Upper lobe of left lung (tissue), 4 donors: ENCODE results near the gene TCF7L1.

ENCODE experiments used
- EP300 ChIP-seq, 4 donors: sonication (generic); formaldehyde crosslinking; IDR thresholded peaks; one replicate each; pipeline ENCODE4 v1.5.1; 2017; ENCODE audit warnings: antibody characterized with exemption in 4 of 4, control low read depth in 2 of 4
- POLR2A ChIP-seq, 4 donors: fragments of 450-650 bp; IDR thresholded peaks; one replicate each; pipeline ENCODE4 v1.5.1; 2016 to 2017; ENCODE audit warnings: antibody characterized with exemption in 4 of 4, mild to moderate bottlenecking in 2 of 4
- POLR2AphosphoS5 ChIP-seq, 2 donors: sonication (generic); formaldehyde crosslinking; IDR thresholded peaks; one replicate each; pipeline ENCODE4 v1.5.1; 2017; ENCODE audit warnings: antibody characterized with exemption in 2 of 2
- TF ChIP-seq, protein P1 (sequence below), 6 experiments: fragments of 450-650 bp in 4 of 6; fragments of 200-600 bp in 2 of 6; sonication (generic) in 2 of 6; IDR thresholded peaks; one replicate each; pipeline ENCODE4 v1.5.1; 2016 to 2019; ENCODE audit warnings: antibody characterized with exemption in 6 of 6

DNA sequence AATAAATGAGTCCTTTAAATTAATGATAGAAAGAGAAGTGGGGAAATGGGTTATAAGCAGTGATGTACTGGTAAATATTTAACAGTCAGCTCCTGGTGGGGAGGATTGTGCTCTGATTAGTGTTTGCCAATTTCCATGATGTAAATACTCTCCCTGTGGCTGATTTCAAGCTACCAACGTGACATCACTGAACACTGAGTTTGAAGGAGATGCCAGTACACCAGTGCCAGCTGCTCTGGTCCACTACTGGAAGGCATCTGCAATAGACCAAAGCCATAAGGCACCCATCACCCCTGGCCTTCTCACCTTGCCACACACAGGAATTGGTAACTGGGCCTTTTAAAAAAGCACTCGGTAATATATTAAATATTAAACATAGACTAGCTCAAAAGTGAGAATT lies 116.9 kb downstream of the TCF7L1 start:
- TF ChIP-seq POLR2A (IDR thresholded peaks at IDR 0.05) = no peak
- TF ChIP-seq, protein P1, sequence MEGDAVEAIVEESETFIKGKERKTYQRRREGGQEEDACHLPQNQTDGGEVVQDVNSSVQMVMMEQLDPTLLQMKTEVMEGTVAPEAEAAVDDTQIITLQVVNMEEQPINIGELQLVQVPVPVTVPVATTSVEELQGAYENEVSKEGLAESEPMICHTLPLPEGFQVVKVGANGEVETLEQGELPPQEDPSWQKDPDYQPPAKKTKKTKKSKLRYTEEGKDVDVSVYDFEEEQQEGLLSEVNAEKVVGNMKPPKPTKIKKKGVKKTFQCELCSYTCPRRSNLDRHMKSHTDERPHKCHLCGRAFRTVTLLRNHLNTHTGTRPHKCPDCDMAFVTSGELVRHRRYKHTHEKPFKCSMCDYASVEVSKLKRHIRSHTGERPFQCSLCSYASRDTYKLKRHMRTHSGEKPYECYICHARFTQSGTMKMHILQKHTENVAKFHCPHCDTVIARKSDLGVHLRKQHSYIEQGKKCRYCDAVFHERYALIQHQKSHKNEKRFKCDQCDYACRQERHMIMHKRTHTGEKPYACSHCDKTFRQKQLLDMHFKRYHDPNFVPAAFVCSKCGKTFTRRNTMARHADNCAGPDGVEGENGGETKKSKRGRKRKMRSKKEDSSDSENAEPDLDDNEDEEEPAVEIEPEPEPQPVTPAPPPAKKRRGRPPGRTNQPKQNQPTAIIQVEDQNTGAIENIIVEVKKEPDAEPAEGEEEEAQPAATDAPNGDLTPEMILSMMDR (IDR thresholded peaks at IDR 0.05) = no peak
- TF ChIP-seq EP300 (IDR thresholded peaks at IDR 0.05) = no peak
- no peak for TF ChIP-seq POLR2AphosphoS5 (IDR thresholded peaks at IDR 0.05)
